GM12873 (cell line): ENCODE measurements around the gene FERMT3.

ENCODE experiments used
- TF ChIP-seq, protein P1 (sequence below): IDR thresholded peaks from 2 replicates; pipeline ENCODE4 v1.5.1; 2012; ENCODE audit warnings: low read depth, mild to moderate bottlenecking, moderate library complexity, low read length, control low read depth; ENCODE audit not compliant: insufficient read depth; ENCODE audit errors: missing control alignments

Gene FERMT3

DNA sequence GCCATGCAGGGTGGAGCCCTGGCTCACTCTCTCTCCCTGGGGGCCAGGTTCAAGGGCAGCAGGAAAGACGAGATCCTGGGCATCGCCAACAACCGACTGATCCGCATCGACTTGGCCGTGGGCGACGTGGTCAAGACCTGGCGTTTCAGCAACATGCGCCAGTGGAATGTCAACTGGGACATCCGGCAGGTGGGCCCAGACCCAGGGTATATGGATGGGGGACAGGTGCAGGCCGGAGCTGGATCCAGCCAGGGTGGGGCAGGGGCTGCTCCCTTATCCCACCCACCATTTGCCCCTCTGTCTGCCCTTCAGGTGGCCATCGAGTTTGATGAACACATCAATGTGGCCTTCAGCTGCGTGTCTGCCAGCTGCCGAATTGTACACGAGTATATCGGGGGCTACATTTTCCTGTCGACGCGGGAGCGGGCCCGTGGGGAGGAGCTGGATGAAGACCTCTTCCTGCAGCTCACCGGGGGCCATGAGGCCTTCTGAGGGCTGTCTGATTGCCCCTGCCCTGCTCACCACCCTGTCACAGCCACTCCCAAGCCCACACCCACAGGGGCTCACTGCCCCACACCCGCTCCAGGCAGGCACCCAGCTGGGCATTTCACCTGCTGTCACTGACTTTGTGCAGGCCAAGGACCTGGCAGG, 16.6 kb downstream of the FERMT3 start:
- TF ChIP-seq, protein P1, sequence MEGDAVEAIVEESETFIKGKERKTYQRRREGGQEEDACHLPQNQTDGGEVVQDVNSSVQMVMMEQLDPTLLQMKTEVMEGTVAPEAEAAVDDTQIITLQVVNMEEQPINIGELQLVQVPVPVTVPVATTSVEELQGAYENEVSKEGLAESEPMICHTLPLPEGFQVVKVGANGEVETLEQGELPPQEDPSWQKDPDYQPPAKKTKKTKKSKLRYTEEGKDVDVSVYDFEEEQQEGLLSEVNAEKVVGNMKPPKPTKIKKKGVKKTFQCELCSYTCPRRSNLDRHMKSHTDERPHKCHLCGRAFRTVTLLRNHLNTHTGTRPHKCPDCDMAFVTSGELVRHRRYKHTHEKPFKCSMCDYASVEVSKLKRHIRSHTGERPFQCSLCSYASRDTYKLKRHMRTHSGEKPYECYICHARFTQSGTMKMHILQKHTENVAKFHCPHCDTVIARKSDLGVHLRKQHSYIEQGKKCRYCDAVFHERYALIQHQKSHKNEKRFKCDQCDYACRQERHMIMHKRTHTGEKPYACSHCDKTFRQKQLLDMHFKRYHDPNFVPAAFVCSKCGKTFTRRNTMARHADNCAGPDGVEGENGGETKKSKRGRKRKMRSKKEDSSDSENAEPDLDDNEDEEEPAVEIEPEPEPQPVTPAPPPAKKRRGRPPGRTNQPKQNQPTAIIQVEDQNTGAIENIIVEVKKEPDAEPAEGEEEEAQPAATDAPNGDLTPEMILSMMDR = no peak

DNA sequence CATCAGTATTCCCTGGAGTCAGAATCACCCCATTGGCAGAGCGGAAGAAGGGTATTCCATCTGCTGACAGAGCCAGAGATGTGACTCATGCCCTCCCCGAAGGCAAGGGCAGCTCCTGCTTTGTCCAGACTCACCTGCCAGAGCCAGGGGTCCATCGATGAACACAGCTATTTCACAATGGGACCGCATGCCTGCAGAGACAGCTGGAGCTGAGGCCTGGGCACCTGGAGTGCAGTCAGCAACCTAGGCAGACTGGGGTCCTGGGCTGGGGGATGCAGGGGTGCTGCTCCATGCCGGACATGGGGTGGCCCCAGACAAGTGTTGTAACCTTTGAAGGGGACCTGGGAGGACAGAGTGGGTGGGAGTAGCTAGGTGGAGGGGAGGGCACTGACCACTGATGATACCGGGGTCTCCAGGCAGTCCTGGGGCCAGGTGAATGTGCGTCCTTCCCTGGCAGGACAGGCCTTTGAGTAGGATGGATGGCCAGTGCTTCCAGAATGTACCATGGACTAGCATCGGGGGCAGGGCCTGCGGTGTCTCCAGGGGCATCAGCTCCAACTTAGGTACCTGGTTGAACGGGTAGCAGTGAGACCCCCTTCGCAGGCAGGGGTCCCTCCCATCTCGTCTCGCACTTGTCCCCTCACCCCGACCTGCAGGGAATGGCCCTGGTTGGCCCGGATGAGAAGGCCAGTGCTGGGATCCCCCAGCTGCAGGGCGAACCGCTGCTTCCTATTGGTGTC, 17.8 kb downstream of the FERMT3 start:
- TF ChIP-seq, protein P1 = no peak

DNA sequence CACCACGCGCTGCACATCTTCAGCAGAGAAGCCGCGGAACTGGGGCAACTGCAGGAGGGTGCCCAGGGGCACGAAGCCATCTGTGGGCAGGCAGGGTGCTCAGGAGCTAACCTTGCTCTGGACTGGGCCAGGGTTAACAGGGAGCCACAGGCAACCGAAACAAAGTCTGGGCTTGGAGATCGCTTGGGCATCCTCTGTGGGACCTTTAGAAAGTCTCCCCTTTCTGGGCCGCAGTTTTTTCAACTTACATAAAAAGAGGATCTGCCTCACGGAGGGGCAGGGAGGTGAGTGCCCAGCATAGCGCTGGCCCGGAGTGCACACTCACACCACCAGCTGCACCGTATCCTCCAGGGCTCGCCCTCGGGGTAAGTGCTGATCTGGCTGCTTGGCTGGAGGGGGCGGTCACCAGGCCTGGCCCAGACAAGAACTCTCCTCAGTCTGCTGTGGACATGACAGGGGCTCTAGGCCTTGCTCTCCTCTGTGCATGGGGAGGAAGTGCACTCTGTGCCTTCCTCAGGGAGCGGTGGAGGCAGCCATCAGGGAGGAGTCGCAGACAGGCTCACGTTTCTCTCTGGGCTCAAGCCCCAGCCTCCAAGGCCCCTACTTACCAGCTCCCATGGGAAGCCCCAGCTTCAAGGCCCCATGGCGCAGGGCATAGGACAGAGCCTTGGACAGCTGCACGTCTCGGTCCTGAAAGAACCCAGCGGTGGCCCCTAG, 18.5 kb downstream of the FERMT3 start:
- TF ChIP-seq, protein P1 = no peak

DNA sequence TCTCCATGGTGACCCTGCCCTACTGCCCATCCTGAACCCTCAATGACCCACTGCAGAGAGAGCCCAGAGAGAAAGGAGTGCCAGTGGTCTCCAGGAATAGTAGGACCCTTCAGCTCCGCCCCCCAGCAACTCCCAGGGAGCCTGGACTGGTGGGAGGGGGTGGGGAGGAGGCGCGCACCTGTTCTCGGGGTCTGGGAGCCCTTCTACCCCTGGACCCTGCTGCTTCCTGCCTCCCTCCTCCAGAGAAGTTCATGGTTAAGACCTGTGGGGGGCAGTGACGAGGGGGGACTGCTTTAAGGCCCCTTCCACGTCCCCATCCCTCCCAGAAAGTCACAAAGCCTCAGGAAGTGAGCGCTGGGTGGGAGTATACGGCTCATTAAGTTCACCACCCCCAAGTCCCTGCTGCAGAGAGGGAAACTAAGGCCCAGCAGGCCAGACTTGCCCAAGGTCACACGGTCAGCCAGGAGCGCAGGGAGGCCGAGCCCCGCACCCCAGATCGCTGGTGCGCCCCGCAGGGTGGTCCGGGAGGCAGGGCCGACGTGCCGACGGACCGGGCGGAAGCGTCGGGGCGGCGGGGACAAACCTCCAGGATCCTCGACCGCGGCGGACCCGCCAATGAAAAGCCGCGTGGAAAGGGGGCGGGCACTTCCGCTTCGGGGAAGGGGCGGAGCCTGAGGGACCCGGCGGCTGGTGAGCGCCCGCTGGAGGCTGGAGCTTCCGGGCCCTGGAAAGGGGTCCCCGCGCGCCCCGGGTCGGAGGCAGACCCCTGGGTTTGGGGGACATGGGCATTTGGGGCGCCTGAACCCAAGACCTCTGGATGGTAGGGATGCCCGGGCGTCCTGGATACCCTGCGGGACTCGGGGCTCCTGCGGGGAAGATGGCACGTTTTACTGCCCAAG, 19.3 kb downstream of the FERMT3 start, which contains the start of the genes NUDT22 and TRPT1:
NUDT22 (plus strand) TSS at position 667 of the 899 bp plus-strand sequence. CDS start 379 bp downstream, outside the sequence.
TRPT1 (minus strand) TSS at position 579 of the 899 bp plus-strand sequence; CDS start at position 253, 326 bp downstream.
- TF ChIP-seq, protein P1 = peak; percentile 51

- TF ChIP-seq, protein P1 = no peak
These were observed 20.1 kb downstream of the FERMT3 start for GRCh38 chr11:64226507-64227051.

DNA sequence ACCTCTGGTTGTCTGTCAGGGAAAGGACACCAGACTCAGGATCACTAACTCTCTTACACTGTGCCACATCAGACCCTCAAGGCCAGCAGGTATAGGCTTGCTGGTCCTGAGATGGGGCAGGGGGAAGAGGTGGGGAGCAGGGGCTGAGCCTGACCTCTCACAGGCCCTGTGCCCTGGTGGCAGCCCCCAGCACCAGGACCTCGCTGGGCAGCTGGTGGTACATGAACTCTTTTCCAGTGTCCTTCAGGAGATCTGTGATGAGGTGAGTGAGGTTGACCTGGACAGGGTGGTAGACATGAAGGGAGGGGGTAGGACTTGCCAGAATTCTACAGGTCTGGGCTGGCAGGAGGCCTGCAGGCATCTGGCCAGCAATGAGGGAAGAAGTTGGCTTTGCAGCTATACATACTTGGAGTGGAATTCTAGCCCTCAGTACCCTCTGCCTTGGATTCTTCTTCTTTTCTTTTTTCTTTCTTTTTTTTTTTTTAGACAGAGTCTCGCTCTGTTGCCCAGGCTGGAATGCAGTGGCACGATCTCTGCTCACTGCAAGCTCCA, 21.0 kb downstream of the FERMT3 start:
- TF ChIP-seq, protein P1 = no peak
